ENCODE measurements around the gene LIPF.
A peak's percentile ranks its signal among the peaks of the same experiment; 100 is the strongest.

The LIPF gene

GRCh38 chr10:88668465-88668864 is 4.2 kb downstream of the LIPF start:
- Histone ChIP-seq H3K9me2 (replicated peaks; ENCODE audit: insufficient read depth, low read length) (no peaks in the 10 kb centered on the region), H4K20me1 (ENCODE audit: insufficient read depth, low read length) (no peaks in the 10 kb centered on the region), H3K4me2 (ENCODE audit: low read depth, low read length) (peak overlapping the region; percentile 2; the same call in 1 of the 2 replicates), H3K36me3 (replicated peaks; ENCODE audit: insufficient read depth, low read length) (no peaks in the 10 kb centered on the region), H3K4me1 (ENCODE audit: low read length) (peaks cover 6% of the 10 kb centered on the region), H3K9me3 (replicated peaks; ENCODE audit: insufficient read depth, low read length) (no peaks in the 10 kb centered on the region), H3F3A (ENCODE audit: insufficient read depth, low read length) (no peaks in the 10 kb centered on the region), H2AFZ (ENCODE audit: low read length) (no peak overlapping the region), H3K27me3 (replicated peaks; ENCODE audit: insufficient read depth, low read length) (no peaks in the 10 kb centered on the region), H3K9ac (ENCODE audit: low read length) (no peak overlapping the region), H3K4me3 (ENCODE audit: low read length) (no peak overlapping the region), H3K79me2 (ENCODE audit: low read length) (no peaks in the 10 kb centered on the region), H3K27ac (ENCODE audit: low read length) (peak overlapping the region; percentile 46; the same call in 1 of the 2 replicates)
- DNase-seq: peak; percentile 74
- no peak for TF ChIP-seq EZH2phosphoT487 (IDR thresholded peaks at IDR 0.05; ENCODE audit: low read length)
- no peak for TF ChIP-seq EZH2 (optimal IDR thresholded peaks at IDR 0.05; ENCODE audit: low read depth, low read length)
- no peak for TF ChIP-seq CTCF (IDR thresholded peaks at IDR 0.05; ENCODE audit: low read length)

GRCh38 chr10:88670497-88670896 is 6.3 kb downstream of the LIPF start:
- TF ChIP-seq EZH2 (optimal IDR thresholded peaks at IDR 0.05; ENCODE audit: low read depth, low read length): no peak
- no peak for TF ChIP-seq CTCF (IDR thresholded peaks at IDR 0.05; ENCODE audit: low read length)
- TF ChIP-seq EZH2phosphoT487 (IDR thresholded peaks at IDR 0.05; ENCODE audit: low read length): no peak
- H3K9ac ChIP-seq (ENCODE audit: low read length): no peak overlapping the region
- no peaks in the 10 kb centered on the region for H3K9me3 ChIP-seq (replicated peaks; ENCODE audit: insufficient read depth, low read length)
- H3K4me2 ChIP-seq (ENCODE audit: low read depth, low read length): no peak overlapping the region
- no peaks in the 10 kb centered on the region for H3F3A ChIP-seq (ENCODE audit: insufficient read depth, low read length)
- no peaks in the 10 kb centered on the region for H3K27me3 ChIP-seq (replicated peaks; ENCODE audit: insufficient read depth, low read length)
- no peak overlapping the region for H3K27ac ChIP-seq (ENCODE audit: low read length)
- H2AFZ ChIP-seq (ENCODE audit: low read length): no peak overlapping the region
- H3K36me3 ChIP-seq (replicated peaks; ENCODE audit: insufficient read depth, low read length): no peaks in the 10 kb centered on the region
- H3K9me2 ChIP-seq (replicated peaks; ENCODE audit: insufficient read depth, low read length): no peaks in the 10 kb centered on the region
- no peaks in the 10 kb centered on the region for H4K20me1 ChIP-seq (ENCODE audit: insufficient read depth, low read length)
- no peaks in the 10 kb centered on the region for H3K79me2 ChIP-seq (ENCODE audit: low read length)
- H3K4me3 ChIP-seq (ENCODE audit: low read length): no peak overlapping the region
- DNase-seq: no peak
- H3K4me1 ChIP-seq (ENCODE audit: low read length): peaks cover 6% of the 10 kb centered on the region

- H2AFZ ChIP-seq (ENCODE audit: low read length): no peak overlapping the region
- peaks cover 6% of the 10 kb centered on the region for H3K4me1 ChIP-seq (ENCODE audit: low read length)
- no peaks in the 10 kb centered on the region for H4K20me1 ChIP-seq (ENCODE audit: insufficient read depth, low read length)
- H3F3A ChIP-seq (ENCODE audit: insufficient read depth, low read length): no peaks in the 10 kb centered on the region
- no peaks in the 10 kb centered on the region for H3K9me2 ChIP-seq (replicated peaks; ENCODE audit: insufficient read depth, low read length)
- no peak overlapping the region for H3K4me3 ChIP-seq (ENCODE audit: low read length)
- no peak overlapping the region for H3K27ac ChIP-seq (ENCODE audit: low read length)
- TF ChIP-seq CTCF (IDR thresholded peaks at IDR 0.05; ENCODE audit: low read length): no peak
- no peak for TF ChIP-seq EZH2 (optimal IDR thresholded peaks at IDR 0.05; ENCODE audit: low read depth, low read length)
- no peak for TF ChIP-seq EZH2phosphoT487 (IDR thresholded peaks at IDR 0.05; ENCODE audit: low read length)
- H3K9ac ChIP-seq (ENCODE audit: low read length): no peak overlapping the region
- H3K79me2 ChIP-seq (ENCODE audit: low read length): no peaks in the 10 kb centered on the region
- no peaks in the 10 kb centered on the region for H3K36me3 ChIP-seq (replicated peaks; ENCODE audit: insufficient read depth, low read length)
- H3K27me3 ChIP-seq (replicated peaks; ENCODE audit: insufficient read depth, low read length): no peaks in the 10 kb centered on the region
- DNase-seq: no peak
- no peak overlapping the region for H3K4me2 ChIP-seq (ENCODE audit: low read depth, low read length)
- H3K9me3 ChIP-seq (replicated peaks; ENCODE audit: insufficient read depth, low read length): no peaks in the 10 kb centered on the region
Observed at GRCh38 chr10:88672041-88672440, 7.8 kb downstream of the LIPF start.
